GM21423 (cell line): Measurements from ENCODE around the gene REPIN1.
"Not testable (repeated sequence)": the region's sequence is repeated elsewhere in the genome, so short reads cannot be mapped to it uniquely, and the experiment has no call there.

Experiments
- ATAC-seq: cut with Tn5 transposase; IDR thresholded peaks from one replicate; pipeline ENCODE4 v1.9.1; 2021; ENCODE audit warnings: mild to moderate bottlenecking, moderate library complexity; ENCODE audit not compliant: unreplicated experiment

The REPIN1 gene

DNA sequence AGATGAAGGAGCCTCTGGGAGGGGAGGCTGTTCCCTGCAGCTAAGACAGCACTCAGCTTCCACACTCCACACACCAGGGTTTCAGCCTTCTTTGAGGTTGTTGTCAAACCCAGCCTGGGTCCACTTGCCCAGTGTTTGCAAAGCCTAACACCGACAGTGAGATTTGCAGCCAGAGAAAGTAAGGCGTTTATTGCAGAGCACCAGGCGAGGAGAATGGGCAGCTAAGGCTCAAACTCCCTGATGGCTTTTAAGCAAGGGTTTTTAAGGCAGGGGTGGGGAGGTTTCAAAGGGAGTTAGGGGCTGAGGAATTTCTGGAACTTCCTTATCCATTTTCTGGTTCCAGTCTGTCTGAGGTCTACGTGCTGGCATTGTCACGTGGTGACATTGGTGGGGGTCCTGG, 5.8 kb downstream of the REPIN1 start:
- no peak for ATAC-seq

DNA sequence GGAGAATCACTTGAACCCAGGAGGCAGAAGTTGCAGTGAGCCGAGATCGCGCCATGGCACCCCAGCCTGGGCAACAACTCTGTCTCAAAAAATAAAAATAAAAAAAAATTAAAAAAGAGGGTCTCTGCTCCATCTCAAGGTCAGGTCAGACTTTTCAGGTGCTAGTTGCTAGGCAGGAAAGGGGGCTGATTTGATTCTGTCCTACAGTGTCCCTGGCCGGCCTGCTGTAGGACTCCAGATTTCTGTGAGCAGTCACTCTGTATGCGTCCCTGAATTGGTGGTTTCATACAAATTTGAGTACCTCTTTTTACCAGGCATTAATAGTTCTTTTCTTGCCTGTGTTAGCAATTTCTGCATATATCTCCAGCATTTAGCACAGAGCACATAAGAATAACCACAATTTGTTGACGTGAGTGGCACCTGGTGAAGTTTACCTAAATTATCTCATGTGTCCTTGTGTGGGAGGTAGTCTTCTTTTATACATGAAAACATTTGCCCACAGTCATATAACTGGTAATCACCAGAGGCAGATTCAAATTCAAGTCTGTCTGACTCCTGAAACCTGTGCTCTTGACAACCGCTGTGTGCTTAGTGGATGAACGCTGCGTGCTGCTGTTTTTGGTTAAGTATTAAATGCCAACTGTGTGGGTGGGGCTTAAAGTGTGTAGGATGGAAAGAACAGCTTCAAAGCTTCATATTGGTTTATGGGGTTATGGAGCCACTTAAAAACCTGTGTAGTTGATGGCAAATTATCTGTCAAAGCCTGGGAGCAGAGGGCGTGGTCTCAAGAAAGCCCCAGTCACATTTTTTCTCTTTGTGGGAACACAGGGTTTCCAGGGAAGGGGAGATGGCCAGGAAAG, 7.3 kb downstream of the REPIN1 start:
- ATAC-seq, result no peak

DNA sequence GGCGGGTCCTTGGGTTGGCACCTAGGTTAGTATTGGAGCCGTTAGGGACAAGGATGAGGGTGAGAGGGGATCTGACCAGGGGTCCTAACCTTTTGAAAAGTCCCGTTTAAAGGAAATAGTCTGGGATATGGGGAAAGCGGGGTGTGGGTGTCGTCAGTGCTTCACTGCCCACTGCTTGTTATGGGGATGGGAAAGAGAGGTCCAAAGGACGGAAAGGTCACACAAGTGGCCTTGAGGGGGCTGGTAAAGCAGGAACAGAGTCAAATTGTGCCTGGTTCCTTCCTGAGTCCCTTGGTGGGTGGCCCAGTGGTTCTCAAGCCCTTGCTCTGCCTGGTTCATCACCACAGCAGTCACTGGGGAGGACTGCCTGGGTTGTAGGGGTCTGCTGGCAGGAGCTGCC, 7.9 kb downstream of the REPIN1 start:
- ATAC-seq, result no peak

DNA sequence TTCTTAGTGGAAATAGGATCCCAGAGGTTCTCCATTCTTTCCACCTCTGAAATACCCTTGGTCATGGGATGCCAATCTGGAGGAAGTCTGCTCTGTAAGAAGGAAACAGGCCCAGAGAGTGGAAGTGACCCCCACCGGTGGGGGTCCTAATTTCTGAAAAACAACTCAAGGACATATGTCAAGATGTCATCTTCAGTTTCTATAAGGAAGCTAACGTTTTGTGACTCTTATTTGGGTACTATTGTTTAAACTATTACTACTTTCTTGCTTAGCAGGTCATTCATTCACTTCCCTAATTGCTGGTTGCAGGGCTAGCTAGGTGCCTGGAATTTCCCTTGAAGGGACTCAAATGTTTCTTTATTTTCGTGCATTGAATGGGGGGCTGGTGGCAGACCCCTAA, 8.6 kb downstream of the REPIN1 start:
- ATAC-seq, result no peak

DNA sequence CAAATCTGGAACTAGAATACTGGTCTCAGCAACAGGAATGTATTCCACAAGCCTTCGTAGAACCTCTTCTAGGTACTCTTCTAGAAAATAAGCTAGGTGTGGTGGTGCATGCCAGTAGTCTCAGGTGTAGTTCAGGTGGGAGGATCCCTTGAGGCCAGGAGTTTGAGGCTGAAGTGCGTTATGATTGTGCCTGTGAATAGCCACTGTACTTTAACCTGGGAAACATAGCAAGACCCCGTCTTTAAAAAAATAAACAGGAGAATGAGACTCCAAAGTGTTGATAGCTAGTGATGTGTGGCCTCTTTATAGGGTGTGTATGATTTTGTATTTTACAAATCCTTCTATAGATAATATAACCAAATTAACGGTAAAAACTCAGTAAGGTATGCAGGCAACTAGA, 9.0 kb downstream of the REPIN1 start:
- ATAC-seq, result no peak

DNA sequence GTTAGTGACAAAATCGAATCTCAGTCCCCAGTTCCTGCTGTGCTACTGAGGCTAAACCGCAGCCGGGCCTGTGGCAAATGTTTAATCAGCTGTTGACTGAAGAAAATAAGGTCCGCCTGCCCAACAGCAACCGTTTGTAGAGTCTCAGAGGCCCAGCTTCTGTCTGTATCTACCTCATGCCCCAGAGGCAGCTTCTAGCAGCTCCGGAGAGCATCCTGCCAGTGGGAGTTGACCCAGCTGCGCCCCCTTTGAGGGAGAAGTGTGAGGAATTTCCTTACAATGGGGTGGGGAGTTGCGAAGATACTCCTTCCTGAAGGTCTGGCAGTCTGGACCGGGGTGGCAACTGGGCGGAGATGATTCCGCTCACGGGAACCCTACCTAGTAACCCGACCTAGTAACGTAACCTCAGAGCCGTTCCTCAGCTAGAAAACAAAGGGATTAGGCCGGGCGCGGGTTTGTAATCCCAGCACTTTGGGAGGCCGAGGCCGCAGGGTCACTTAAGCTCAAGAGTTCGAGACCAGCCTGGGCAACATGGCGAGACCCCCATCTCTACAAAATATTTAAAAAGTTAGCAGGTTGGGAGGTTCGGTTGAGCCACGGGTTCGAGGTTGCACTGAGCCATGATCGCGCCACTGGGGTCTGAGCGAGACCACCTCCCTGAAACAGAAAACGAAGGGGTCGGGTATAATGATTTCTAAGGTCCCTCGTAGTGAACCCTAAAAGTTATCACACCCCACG, 9.7 kb downstream of the REPIN1 start:
- peak; percentile 24 for ATAC-seq

DNA sequence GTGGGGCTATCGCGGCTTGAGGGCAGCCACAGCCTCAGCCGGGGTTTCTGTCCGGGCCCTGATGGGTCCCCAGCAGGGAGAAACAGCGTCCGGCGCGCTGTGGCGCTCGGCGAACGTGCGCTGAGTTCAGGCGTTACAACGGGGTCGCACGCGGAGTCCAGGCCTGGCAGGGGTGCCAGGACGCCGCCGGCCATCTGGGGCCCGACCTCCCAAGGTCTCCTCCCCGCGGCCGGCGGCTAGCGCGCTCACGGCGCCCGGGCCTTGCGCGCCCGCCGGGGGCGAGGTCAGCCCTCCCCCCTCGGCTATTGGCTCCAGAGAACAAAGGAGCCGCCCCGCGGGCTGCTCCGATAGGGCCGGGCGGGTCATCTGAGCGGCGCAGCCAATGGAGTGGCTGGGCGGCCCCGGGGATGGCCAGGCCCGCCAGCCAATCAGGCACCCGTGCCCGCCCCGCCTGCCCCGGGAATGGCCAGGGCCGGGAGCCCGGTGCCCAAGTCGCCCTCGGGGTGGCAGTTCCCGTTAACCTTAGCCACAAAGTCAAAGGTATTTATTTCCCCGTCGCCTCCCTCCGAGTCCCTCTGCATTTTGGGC, 10.3 kb downstream of the REPIN1 start, which contains the start of gene ZNF775:
TSS of gene ZNF775 (plus strand) at position 478 of the 588 bp plus-strand sequence. CDS start 9,141 bp downstream, outside the sequence.
- peak; percentile 66 for ATAC-seq

DNA sequence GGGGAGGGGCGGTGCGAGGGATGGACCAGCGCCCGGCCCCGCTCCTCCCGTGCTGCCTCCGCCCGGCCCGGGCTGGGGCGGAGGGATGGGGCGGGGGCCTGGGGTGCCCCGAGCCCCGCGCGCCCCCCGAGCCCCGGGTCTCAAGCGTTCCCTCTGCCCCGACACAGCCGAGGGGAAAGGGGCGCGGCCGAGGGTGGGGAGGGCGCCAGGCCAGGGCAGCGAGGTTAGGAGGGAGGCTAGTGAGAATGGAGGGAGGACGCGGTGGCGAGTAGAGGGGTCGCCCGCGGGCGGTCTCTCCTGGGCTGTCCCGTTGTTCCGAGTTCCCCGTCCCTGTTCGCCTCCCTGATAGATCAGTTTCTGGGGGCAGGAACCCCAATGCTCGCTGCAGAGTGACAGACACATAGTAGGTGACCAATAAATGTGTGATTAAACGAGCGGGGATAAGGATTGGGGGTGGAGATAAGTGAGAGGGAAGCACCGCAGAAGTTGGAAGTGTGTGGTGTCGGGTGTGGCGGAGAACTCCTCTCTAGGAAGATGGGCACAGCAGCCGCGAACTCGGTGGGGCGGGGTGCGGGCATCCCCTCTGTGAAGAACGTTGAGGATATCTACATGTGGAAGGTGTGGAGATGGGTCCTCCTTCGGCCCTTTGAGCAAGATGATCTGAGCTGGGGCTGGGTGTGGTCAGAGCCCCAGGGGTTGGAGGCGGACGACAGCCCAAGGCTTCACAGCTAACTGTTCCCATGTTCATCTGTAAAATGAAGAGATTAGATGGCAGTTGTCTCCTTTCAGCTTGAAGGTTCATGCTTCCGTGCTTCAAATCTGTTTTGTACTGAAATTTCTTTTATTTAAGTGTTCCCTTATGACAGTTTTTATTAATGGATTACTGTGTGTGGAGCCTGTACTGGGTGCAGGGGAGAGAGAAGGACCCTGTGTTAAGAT, 11.1 kb downstream of the REPIN1 start:
- ATAC-seq, result no peak

DNA sequence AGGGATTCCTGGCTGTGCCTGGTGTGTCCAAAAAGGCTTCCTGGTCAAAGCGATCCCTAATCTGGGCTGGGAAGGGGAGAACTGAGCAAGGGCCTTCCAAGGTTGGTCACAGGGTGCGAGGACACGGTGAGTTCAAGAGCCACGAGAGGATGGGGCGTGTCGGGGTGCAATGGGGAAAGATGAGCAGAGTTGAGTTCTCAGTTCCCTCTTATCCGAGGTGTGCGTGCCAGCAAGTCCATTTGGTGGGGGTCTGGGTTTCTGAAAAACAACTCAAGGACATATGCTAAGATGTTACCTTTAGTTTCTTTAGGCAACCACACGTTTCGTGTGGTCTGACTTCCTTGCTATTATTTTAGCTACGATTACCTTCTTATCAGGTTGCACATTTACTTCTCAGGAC, 11.8 kb downstream of the REPIN1 start:
- no peak for ATAC-seq

DNA sequence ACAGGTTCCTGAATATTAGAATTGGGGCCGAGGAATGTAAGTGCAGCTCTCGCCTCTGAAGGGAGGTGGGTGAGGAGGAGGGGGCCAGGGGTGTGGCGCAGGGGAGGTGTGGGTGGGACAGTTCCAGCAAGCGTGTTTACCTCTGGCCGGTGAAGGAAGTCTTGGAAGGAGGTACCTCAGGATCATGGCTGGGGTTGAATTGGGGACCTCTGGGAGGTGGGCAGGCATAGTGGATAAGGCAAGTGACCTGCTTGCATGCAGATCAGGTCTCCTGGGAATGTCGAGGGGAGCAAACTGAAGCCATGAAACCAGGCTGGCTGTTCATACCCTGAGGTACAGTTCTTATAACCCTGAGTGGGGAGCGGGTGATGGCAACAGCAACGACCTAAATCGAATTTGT, 12.5 kb downstream of the REPIN1 start:
- ATAC-seq, result no peak

DNA sequence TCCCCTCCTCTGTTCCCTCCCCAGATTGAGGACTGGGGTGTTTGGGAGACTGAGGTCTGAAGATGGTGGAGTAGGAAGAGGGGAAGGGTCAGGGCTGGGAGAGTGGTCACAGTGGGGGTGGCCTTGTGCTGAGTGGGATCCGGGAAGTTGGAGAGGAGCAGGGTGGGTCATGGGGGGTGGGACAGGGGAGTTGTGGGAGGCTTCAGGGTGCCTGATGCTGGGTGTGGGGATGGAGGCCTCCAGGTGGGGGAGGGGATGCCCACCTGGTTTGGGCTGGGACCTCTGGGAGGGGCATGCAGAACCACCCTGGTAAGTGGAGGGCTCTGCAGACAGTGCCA, 13.1 kb downstream of the REPIN1 start:
- ATAC-seq, result no peak

DNA sequence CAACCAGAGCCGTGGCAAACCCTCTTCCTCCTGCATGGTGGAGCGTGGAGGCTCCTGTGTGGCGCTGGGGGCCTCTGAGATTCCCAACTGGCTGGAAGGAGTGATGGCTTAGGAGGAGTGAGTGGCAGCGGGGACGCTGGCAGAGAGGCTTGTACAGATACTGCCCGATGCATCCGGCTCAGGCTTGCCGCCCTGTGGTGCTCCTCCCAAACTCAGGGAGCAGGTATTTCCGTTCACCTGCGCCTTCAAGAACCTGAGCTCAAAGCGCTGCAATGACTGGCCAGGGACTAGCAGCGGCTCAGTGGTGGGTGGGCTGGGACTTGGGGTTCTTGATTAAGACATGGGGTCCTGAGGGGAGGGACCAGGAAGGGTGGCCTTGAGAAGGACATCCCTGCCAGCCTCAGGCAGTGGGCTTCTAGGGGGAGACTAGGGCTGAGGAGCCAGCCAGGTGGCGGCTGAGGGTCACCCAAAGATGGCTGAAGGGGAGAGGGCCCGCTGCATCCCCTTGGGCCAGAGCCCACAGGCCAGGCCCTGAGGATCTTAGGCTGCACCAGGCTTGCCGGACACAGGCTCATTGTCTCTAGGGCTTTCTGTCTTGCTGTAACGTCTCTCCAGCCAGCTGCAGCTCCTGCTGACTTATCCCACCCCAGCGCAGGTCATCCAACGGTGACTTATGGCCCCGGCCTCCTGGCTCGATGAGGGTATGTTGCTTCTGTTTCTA, 13.7 kb downstream of the REPIN1 start:
- ATAC-seq, result no peak

DNA sequence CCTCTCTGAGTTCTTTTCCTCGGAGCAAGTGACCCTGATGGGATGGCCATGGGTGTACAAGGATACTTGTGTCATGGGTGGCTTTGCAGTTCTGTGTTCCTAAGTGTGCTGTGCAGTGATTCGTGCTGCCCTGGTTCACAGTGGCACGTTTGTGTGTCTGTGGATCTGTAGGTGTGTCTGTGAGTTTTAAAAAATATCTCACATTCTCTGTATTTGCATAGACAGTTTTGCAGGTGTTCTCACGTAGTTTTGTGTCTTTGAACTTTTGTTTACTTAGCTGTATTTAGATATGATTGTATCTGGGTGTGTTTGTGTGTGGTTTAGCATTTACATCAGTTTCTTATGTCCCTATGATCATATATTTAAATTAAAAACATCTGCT, 14.2 kb downstream of the REPIN1 start:
- no peak for ATAC-seq

DNA sequence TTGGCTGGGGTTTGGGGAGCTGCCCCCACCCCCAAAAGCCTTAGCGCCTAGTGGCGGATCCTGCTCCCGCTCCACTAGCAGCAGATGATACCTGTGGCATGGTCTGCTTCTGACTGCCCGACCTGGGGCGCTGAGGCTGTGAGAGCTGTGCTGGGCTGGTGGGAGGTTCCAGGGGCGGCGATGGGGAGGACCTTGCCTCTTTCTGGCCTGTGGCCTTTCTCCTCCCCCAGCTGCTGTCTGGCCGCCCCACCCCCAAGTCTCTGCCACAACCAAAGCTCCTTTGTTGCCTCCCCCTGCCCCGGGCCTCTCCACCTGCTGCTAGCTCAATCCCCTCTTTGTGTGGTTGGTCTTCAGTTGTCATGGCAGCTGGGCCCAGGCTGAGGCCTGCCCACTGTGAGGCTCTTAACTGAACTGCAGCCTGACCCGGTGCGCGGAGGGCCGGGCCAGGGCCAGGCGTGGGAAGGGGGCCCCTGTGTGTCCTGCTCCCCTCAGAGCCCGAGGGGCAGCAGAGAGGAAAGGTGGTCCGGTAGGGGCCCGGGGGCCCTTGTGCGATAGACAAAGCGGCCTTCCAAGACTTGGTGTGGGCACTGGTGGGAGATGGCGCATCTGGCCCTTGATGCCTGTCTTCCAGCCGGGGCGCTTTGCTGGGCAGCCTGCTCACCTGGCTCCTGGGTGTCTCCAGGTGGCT, 15.2 kb downstream of the REPIN1 start:
- ATAC-seq, result no peak

DNA sequence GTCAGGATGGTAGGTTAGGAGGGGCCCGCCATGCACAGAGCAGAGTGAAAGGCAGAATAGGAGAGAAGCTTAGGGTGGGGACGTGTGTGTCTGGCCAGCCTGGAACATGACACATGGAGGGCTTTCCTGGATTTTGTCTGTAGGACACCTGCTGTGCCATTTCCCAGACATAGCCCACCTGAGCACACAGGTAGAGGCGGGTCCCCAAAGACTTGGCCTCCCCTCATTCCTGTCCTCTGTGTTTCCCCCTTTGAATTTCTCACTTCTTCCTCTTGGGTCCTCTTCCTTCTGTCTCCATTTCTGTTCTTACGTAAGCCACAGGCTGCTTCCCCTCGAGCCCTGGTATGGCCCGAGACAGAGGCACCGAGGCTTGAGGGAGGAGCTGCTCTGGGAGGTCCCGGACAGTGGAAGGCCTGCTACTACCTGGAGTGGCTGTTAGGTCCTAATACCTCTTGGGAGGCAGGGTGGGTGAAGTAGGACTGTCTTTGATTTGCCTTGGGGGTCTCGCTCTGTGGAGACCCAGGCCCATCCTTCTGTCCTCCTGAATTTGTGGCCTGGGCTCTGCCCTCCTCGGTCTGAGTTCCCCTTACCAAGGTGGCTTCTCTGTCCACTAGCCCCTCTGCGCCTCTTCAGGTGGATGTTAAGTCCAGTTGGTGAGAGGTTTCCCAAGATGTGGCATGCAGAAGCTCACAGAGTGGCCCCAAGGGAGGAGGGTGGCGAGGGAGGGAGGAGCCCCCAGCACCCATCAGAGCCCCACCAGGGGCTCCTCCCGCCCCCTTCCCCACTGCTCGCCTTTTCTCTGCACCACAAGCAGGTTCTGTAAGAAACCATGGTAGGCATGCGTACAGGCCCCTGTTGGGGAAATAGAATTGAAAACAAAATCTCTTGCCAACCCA, 16.0 kb downstream of the REPIN1 start:
- ATAC-seq, result no peak

DNA sequence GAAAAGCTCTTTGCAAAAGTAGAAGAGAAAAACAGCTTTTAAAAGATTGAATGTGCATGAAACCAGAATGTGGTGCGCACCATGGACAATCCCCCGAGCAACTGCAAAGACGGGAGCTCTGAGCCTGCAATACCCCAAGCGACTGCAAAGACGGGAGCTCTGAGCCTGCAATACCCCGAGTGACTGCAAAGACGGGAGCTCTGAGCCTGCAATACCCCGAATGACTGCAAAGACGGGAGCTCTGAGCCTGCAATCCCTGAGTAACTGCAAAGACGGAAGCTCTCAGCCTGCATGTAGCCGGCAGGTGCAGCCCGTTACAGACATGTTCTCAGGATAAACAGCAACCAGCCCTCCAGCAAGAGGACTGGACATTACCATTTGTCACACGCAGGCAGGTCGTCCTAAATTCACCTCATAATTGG, 16.7 kb downstream of the REPIN1 start:
- no peak for ATAC-seq

DNA sequence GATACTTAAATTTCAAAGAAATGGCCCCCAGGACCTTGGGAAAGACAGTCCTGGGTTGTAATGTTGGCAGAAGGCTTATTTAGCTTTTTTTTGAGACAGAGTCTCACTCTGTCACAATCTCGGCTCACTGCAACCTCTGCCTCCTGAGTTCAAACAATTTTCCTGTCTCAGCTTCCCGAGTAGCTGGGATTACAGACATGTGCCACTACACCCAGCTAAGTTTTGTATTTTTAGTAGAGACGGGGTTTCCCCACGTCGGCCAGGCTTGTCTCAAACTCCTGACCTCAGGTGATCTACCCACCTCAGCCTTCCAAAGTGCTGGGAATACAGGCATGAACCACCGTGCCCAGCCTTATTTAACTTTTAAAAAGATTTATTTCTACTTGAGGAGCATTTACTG, 17.3 kb downstream of the REPIN1 start:
- ATAC-seq, result not testable (repeated sequence)

DNA sequence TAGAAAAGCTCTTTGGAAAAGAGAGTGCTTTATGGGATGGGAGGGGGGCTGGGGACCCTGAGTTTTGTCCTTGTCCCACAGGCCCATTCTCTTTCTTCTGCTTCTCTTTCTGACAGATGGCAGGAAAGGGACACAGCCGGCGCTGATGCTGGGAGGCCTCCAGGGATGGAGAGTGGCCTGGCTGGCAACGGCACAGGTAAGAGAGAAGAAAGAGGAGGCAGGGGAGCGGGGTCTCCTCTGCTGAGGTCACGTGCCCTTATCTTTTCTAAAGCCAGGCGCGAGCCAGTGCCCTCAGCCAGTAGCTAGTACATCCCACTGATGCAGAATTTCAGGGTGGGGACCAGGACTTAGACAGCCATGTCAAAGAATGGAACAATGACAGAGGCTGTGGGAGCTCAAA, 19.7 kb downstream of the REPIN1 start:
- no peak for ATAC-seq
